Dedifferentiated amniotic fluid mesenchymal stem cell (primary cell): ENCODE measurements around the gene SH3BP5.

ENCODE experiments used
- DNase-seq: peaks from one replicate; pipeline ENCODE4 v3.0.0-alpha.2; 2016; ENCODE audit errors: extremely low spot score

Gene SH3BP5

GRCh38 chr3:15298504-15298903 lies 33.9 kb downstream of the SH3BP5 start:
- DNase-seq: no peak

GRCh38 chr3:15297608-15298350 lies 34.6 kb downstream of the SH3BP5 start:
- no peak for DNase-seq

GRCh38 chr3:15295506-15295905 lies 36.9 kb downstream of the SH3BP5 start:
- DNase-seq: no peak

GRCh38 chr3:15294929-15295328 lies 37.5 kb downstream of the SH3BP5 start:
- DNase-seq: no peak

GRCh38 chr3:15292765-15293522 lies 39.4 kb downstream of the SH3BP5 start:
- no peak for DNase-seq

- DNase-seq: no peak
These were observed 40.5 kb downstream of the SH3BP5 start for GRCh38 chr3:15291589-15292541.

- DNase-seq: no peak
These were observed 41.6 kb downstream of the SH3BP5 start for GRCh38 chr3:15290736-15291135.

- no peak for DNase-seq
These were observed 42.7 kb downstream of the SH3BP5 start for GRCh38 chr3:15289661-15290060.

GRCh38 chr3:15288331-15289035 lies 43.9 kb downstream of the SH3BP5 start:
- DNase-seq: no peak

GRCh38 chr3:15287565-15288330 lies 44.6 kb downstream of the SH3BP5 start:
- no peak for DNase-seq

- DNase-seq: no peak
These were observed 46.4 kb downstream of the SH3BP5 start for GRCh38 chr3:15286022-15286421.

GRCh38 chr3:15284121-15284889 lies 48.1 kb downstream of the SH3BP5 start:
- DNase-seq: no peak

GRCh38 chr3:15283702-15284101 lies 48.7 kb downstream of the SH3BP5 start:
- DNase-seq: no peak

GRCh38 chr3:15281817-15282216 lies 50.6 kb downstream of the SH3BP5 start:
- DNase-seq: no peak

GRCh38 chr3:15280853-15281532 lies 51.4 kb downstream of the SH3BP5 start:
- no peak for DNase-seq

GRCh38 chr3:15279671-15280402 lies 52.5 kb downstream of the SH3BP5 start:
- no peak for DNase-seq

GRCh38 chr3:15279205-15279604 lies 53.2 kb downstream of the SH3BP5 start:
- no peak for DNase-seq

- DNase-seq: no peak
These were observed 54.4 kb downstream of the SH3BP5 start for GRCh38 chr3:15277861-15278500.
